Hepatocyte (in vitro differentiated cells): ENCODE measurements around the gene IKZF1.

ENCODE experiments used
- CTCF ChIP-seq: fragments of 200-600 bp; sonication (generic); IDR thresholded peaks from 2 replicates; pipeline ENCODE4 v1.5.1; 2016; ENCODE audit warnings: antibody characterized with exemption, mild to moderate bottlenecking; ENCODE audit not compliant: poor library complexity
- EZH2 ChIP-seq: fragments of 200-600 bp; sonication (generic); IDR thresholded peaks from 2 replicates; pipeline ENCODE4 v1.6.1; 2016; ENCODE audit warnings: antibody characterized with exemption, mild to moderate bottlenecking, borderline replicate concordance
- EZH2phosphoT487 ChIP-seq: fragments of 200-600 bp; sonication (generic); IDR thresholded peaks from one replicate; pipeline ENCODE4 v1.6.1; 2018; ENCODE audit warnings: antibody characterized with exemption, mild to moderate bottlenecking, low read depth, moderate library complexity; ENCODE audit not compliant: unreplicated experiment, severe bottlenecking

- no peak for TF ChIP-seq CTCF
- no peak for TF ChIP-seq EZH2phosphoT487
- no peak for TF ChIP-seq EZH2
These were observed 10.9 kb upstream of the IKZF1 start for GRCh38 chr7:50293509-50294179.
